ENCODE data around the gene SENP3.
A peak's percentile ranks its signal among the peaks of the same experiment; 100 is the strongest.

Gene SENP3

GRCh38 chr17:7557147-7557764 lies 4.5 kb upstream of the SENP3 start:
- no peak for DNase-seq

- DNase-seq, result no peak
Measured at GRCh38 chr17:7557775-7558543, 3.8 kb upstream of the SENP3 start.

- no peak for DNase-seq
Measured at GRCh38 chr17:7558544-7559319, 3.0 kb upstream of the SENP3 start, which contains the start of gene TNFSF13. TSS of gene TNFSF13 (plus strand) at chr17:7558750. CDS start at chr17:7559040, 290 bp downstream.

GRCh38 chr17:7559320-7560171 lies 2.2 kb upstream of the SENP3 start:
- DNase-seq, result no peak

DNA sequence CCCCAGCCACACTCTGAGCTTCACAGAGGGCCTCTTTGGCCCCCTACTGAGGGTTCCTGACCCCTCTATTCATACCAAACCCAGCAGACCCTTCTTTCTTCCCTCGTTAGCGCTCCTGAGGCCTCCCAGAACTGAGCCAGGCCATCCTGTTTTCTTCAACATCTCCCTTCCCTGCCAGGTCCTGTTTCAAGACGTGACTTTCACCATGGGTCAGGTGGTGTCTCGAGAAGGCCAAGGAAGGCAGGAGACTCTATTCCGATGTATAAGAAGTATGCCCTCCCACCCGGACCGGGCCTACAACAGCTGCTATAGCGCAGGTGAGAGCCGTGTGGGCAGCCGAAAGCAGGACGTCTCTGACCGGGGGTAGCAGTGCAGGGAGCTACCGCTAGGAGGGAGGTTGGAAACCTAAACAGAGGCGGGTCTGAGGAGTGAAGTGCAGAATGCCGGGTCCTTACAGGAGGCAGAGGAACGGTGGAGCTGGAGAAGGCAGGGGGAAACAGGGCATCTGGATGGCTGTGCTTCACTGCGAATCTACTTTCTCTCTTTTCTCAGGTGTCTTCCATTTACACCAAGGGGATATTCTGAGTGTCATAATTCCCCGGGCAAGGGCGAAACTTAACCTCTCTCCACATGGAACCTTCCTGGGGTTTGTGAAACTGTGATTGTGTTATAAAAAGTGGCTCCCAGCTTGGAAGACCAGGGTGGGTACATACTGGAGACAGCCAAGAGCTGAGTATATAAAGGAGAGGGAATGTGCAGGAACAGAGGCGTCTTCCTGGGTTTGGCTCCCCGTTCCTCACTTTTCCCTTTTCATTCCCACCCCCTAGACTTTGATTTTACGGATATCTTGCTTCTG lies 1.3 kb upstream of the SENP3 start:
- DNase-seq, result no peak

DNA sequence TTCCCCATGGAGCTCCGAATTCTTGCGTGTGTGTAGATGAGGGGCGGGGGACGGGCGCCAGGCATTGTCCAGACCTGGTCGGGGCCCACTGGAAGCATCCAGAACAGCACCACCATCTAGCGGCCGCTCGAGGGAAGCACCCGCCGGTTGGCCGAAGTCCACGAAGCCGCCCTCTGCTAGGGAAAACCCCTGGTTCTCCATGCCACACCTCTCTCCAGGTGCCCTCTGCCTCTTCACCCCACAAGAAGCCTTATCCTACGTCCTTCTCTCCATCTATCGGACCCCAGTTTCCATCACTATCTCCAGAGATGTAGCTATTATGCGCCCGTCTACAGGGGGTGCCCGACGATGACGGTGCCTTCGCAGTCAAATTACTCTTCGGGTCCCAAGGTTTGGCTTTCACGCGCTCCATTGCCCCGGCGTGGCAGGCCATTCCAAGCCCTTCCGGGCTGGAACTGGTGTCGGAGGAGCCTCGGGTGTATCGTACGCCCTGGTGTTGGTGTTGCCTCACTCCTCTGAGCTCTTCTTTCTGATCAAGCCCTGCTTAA lies 617 bp upstream of the SENP3 start:
- peak; percentile 57 to 75 for DNase-seq

DNA sequence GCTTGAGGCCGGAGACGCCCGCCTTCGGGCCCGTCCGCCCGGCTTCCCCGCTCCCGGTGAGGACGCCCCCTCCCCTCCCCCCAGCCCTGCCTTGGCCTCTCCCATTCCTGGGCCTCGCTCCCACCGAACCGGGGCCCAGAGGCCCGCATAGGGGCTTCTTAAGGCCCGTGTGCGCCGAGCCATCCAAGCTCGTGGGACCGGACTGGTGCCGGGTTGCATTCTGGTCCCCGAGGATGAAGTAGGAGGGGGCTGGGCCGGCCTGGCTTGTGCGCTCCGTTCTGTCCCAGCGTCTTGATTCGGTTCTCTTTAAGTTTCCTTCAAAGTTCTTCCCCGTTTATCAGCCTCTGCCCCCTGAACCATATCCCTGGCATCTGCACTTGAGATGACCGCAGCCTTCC lies 488 bp downstream of the SENP3 start:
- no peak for DNase-seq

DNA sequence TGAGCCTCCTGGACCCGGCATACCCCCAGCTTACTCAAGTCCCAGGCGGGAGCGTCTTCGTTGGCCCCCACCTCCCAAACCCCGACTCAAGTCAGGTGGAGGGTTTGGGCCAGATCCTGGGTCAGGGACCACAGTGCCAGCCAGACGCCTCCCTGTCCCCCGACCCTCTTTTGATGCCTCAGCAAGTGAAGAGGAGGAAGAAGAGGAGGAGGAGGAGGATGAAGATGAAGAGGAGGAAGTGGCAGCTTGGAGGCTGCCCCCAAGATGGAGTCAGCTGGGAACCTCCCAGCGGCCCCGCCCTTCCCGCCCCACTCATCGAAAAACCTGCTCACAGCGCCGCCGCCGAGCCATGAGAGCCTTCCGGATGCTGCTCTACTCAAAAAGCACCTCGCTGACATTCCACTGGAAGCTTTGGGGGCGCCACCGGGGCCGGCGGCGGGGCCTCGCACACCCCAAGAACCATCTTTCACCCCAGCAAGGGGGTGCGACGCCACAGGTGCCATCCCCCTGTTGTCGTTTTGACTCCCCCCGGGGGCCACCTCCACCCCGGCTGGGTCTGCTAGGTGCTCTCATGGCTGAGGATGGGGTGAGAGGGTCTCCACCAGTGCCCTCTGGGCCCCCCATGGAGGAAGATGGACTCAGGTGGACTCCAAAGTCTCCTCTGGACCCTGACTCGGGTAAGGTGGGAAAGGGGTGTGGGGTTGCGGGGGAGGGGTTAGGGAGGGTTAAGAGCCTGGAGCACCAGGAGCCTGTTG lies 1.6 kb downstream of the SENP3 start:
- no peak for DNase-seq

- no peak for DNase-seq
Measured at GRCh38 chr17:7569571-7569970, 7.9 kb downstream of the SENP3 start.

GRCh38 chr17:7570351-7570750 lies 8.6 kb downstream of the SENP3 start:
- DNase-seq, result no peak

DNA sequence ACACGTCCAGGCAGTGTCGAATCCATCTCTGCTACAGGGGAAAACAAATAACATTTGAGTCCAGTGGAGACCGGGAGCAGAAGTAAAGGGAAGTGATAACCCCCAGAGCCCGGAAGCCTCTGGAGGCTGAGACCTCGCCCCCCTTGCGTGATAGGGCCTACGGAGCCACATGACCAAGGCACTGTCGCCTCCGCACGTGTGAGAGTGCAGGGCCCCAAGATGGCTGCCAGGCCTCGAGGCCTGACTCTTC lies 10.5 kb downstream of the SENP3 start:
- no peak for DNase-seq

GRCh38 chr17:7572588-7573323 lies 11.0 kb downstream of the SENP3 start:
- DNase-seq, result peak; percentile 98

DNA sequence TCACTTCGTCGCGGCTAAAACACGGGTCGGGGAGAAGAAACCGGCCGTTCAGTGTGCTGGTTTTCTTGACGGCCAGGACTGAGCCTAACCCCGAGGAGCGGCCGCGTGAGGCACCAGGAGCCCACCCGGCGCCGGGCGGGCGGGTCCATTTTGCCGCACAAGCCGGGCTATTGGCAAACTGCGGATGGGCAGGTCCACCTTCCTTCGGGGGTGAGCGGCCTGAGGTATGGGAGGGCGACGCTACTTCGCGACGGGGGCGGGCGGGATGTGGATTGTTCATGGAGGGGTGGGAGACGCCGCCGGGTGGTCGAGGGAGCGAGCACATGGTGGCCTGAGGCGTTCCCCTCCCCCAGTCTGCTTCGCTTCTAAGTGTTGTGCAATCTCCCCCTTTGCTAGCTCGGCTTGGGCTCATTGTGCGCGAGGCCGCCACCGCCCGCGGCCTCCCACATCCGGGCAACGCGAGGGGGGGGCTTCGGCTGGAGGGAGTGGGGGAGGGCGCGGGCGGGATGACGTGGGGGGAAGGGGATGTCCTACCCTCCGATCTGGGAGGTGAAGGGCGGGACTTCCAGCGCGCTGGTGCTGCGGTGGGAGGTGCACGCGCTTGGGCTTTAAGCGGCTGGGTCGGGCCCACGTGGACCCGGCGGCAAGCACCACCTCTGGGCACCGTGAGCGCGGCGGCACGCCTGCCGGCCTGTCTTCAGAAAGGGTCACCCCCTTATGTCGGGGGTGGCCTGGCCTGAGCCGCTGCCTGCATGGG lies 11.8 kb downstream of the SENP3 start:
- DNase-seq, result peak; percentile 76 to 81

GRCh38 chr17:7574176-7574953 lies 12.6 kb downstream of the SENP3 start:
- no peak for DNase-seq

GRCh38 chr17:7575481-7575883 lies 13.8 kb downstream of the SENP3 start:
- DNase-seq, result no peak

- DNase-seq, result no peak
Measured at GRCh38 chr17:7575959-7576358, 14.2 kb downstream of the SENP3 start.

- DNase-seq, result no peak
Measured at GRCh38 chr17:7576432-7576937, 14.8 kb downstream of the SENP3 start.
